Neural cell (in vitro differentiated cells): Measurements from ENCODE around the gene FBXW2. TPM values are rescaled to one million over a fixed set of nuclear protein-coding genes. Genes with fewer than 3 reads are reported as not detected.

Experiments
- H2AFZ ChIP-seq: fragments of 200-600, 300-800 bp; sonication (generic), shearing (Covaris generic); 2 replicates; pipeline ENCODE4 v1.6.0; 2014; ENCODE audit warnings: low read depth, mild to moderate bottlenecking, antibody characterized with exemption, low read length, moderate library complexity
- H3F3A ChIP-seq: fragments of 200-600 bp; shearing (Covaris generic); 2 replicates; pipeline ENCODE4 v1.6.1; 2016; ENCODE audit warnings: mild to moderate bottlenecking, moderate library complexity, mixed read lengths, antibody characterized with exemption, low read length; ENCODE audit not compliant: insufficient read depth, poor library complexity, severe bottlenecking
- H3K27ac ChIP-seq: fragments of 200-600, 300-800 bp; sonication (generic), shearing (Covaris generic); 2 replicates; pipeline ENCODE4 v1.5.1; 2014; ENCODE audit warnings: mild to moderate bottlenecking, low read length, moderate library complexity
- H3K27me3 ChIP-seq: fragments of 300-800, 200-600 bp; sonication (generic), shearing (Covaris generic); 2 replicates; pipeline ENCODE4 v1.6.0; 2014; ENCODE audit warnings: mild to moderate bottlenecking, low read depth, low read length, moderate library complexity; ENCODE audit not compliant: insufficient read depth
- H3K36me3 ChIP-seq: fragments of 300-800, 200-600 bp; sonication (generic), shearing (Covaris generic); 2 replicates; pipeline ENCODE4 v1.5.1; 2014; ENCODE audit warnings: mild to moderate bottlenecking, antibody characterized with exemption, low read length, moderate library complexity; ENCODE audit not compliant: insufficient read depth
- H3K4me2 ChIP-seq: fragments of 300-800, 200-600 bp; sonication (generic), shearing (Covaris generic); 2 replicates; pipeline ENCODE4 v1.6.0; 2014; ENCODE audit warnings: mild to moderate bottlenecking, low read length
- H3K4me3 ChIP-seq: fragments of 300-800, 200-600 bp; sonication (generic), shearing (Covaris generic); 2 replicates; pipeline ENCODE4 v1.5.1; 2014; ENCODE audit warnings: mild to moderate bottlenecking, low read length, moderate library complexity
- H3K79me2 ChIP-seq: fragments of 200-600 bp; shearing (Covaris generic); replicated peaks from 2 replicates; pipeline ENCODE4 v1.6.0; 2014; ENCODE audit warnings: mild to moderate bottlenecking, low read length, moderate library complexity; ENCODE audit not compliant: insufficient read depth
- H3K9ac ChIP-seq: fragments of 300-800, 200-600 bp; sonication (generic), shearing (Covaris generic); 2 replicates; pipeline ENCODE4 v1.6.1; 2016; ENCODE audit warnings: mild to moderate bottlenecking, low read length, mixed read lengths
- H3K9me2 ChIP-seq: fragments of 200-600 bp; shearing (Covaris generic); 2 replicates; pipeline ENCODE4 v1.6.1; 2016; ENCODE audit warnings: mild to moderate bottlenecking, low read length, mixed read lengths; ENCODE audit not compliant: insufficient read depth
- H3K9me3 ChIP-seq: fragments of 200-600, 300-800 bp; sonication (generic), shearing (Covaris generic); 2 replicates; pipeline ENCODE4 v1.6.1; 2016; ENCODE audit warnings: mild to moderate bottlenecking, mixed run types, low read length, moderate library complexity, mixed read lengths
- H4K20me1 ChIP-seq: fragments of 200-600 bp; shearing (Covaris generic); 2 replicates; pipeline ENCODE4 v1.6.1; 2016; ENCODE audit warnings: mild to moderate bottlenecking, mixed run types; ENCODE audit not compliant: insufficient read depth
- CTCF ChIP-seq: fragments of 450-650 bp; IDR thresholded peaks from 2 replicates; pipeline ENCODE4 v1.5.1; 2014; ENCODE audit warnings: antibody characterized with exemption, mild to moderate bottlenecking, moderate library complexity; ENCODE audit not compliant: poor library complexity, severe bottlenecking
- EP300 ChIP-seq: fragments of 450-650 bp; conservative IDR thresholded peaks from 2 replicates; pipeline ENCODE4 v1.6.1; 2014; ENCODE audit warnings: antibody characterized with exemption, mild to moderate bottlenecking, moderate library complexity; ENCODE audit not compliant: poor library complexity, severe bottlenecking
- EZH2 ChIP-seq: fragments of 200-600, 300-800 bp; shearing (Covaris generic), sonication (generic); IDR thresholded peaks from 2 replicates; pipeline ENCODE4 v1.6.1; 2014; ENCODE audit warnings: antibody characterized with exemption, low read length, borderline replicate concordance, mild to moderate bottlenecking; ENCODE audit not compliant: insufficient read depth, poor library complexity, severe bottlenecking
- MXI1 ChIP-seq: fragments of 450-650 bp; conservative IDR thresholded peaks from 2 replicates; pipeline ENCODE4 v1.6.1; 2014; ENCODE audit warnings: antibody characterized with exemption, mild to moderate bottlenecking; ENCODE audit not compliant: poor library complexity, severe bottlenecking
- POLR2AphosphoS5 ChIP-seq: IDR thresholded peaks from 2 replicates; pipeline ENCODE4 v1.6.1; 2012
- RAD21 ChIP-seq: fragments of 450-650 bp; conservative IDR thresholded peaks from 2 replicates; pipeline ENCODE4 v1.6.1; 2014; ENCODE audit warnings: antibody characterized with exemption, mild to moderate bottlenecking, moderate library complexity
- REST ChIP-seq: IDR thresholded peaks from 2 replicates; pipeline ENCODE4 v1.6.1; 2012; ENCODE audit warnings: borderline replicate concordance
- SMC3 ChIP-seq: fragments of 450-650 bp; conservative IDR thresholded peaks from 2 replicates; pipeline ENCODE4 v1.6.1; 2014; ENCODE audit warnings: antibody characterized with exemption, mild to moderate bottlenecking, moderate library complexity; ENCODE audit not compliant: poor library complexity
- TAF1 ChIP-seq: IDR thresholded peaks from 2 replicates; pipeline ENCODE4 v1.6.1; 2012; ENCODE audit warnings: low read depth
- polyA plus RNA-seq: library from polyadenylated mRNA; depleted of rRNA; stranded (reverse); fragments of >200 nt; gene quantifications from 2 replicates; pipeline ENCODE4 v1.2.3, GENCODE V29; 2014

Gene FBXW2
- polyA plus RNA-seq, 1 donor from 2014 or later = 49.5 TPM

- Histone ChIP-seq H3K36me3 (no peaks in the 10 kb centered on the region), H3K79me2 (no peaks in the 10 kb centered on the region), H3K4me3 (no peak overlapping the region), H3F3A (no peaks in the 10 kb centered on the region), H4K20me1 (no peaks in the 10 kb centered on the region), H3K9me3 (no peaks in the 10 kb centered on the region), H3K27me3 (no peaks in the 10 kb centered on the region), H3K4me2 (no peak overlapping the region), H3K9me2 (no peaks in the 10 kb centered on the region), H3K9ac (no peak overlapping the region), H3K27ac (no peak overlapping the region), H2AFZ (no peak overlapping the region)
- TF ChIP-seq REST = no peak
- no peak for TF ChIP-seq MXI1
- TF ChIP-seq POLR2AphosphoS5 = no peak
- no peak for TF ChIP-seq EP300
- no peak for TF ChIP-seq TAF1
- no peak for TF ChIP-seq EZH2
- TF ChIP-seq CTCF = no peak
- TF ChIP-seq SMC3 = no peak
- TF ChIP-seq RAD21 = no peak
Observed at GRCh38 chr9:120720404-120720803, 72.8 kb downstream of the FBXW2 start.

DNA sequence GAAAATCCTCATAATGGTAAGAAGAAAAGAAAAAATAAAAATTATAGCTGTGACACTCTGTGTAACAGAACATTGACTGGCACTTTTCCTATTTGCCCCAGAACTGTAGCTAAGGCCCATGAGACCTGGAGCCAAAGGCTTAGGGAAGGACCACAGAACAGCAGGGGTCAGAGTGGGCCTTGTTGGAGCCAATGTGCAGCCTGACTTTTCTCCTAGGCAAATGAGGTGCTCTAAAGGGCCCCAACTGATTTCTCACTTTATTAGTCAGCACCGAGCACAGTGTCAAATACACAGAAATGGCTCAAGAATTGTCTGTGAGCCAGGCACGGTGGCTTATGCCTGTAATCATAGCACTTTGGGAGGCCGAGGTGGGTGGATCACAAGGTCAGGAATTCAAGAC is 74.9 kb downstream of the FBXW2 start:
- no peak overlapping the region for H2AFZ ChIP-seq

More for the DNA sequence above, 74.9 kb downstream of the FBXW2 start:
- no peaks in the 10 kb centered on the region for H3K27me3 ChIP-seq
- no peaks in the 10 kb centered on the region for H3K9me3 ChIP-seq
- H3K4me2 ChIP-seq = no peak overlapping the region
- no peaks in the 10 kb centered on the region for H3K9me2 ChIP-seq
- no peaks in the 10 kb centered on the region for H3F3A ChIP-seq
- no peak overlapping the region for H3K4me3 ChIP-seq
- no peaks in the 10 kb centered on the region for H4K20me1 ChIP-seq
- TF ChIP-seq REST = no peak
- TF ChIP-seq POLR2AphosphoS5 = no peak
- TF ChIP-seq RAD21 = no peak
- no peak for TF ChIP-seq EZH2
- TF ChIP-seq MXI1 = no peak
- TF ChIP-seq EP300 = no peak
- no peak for TF ChIP-seq CTCF
- TF ChIP-seq TAF1 = no peak
- H3K36me3 ChIP-seq = no peaks in the 10 kb centered on the region
- no peak overlapping the region for H3K9ac ChIP-seq
- peaks cover 6% of the 10 kb centered on the region for H3K79me2 ChIP-seq
- no peak overlapping the region for H3K27ac ChIP-seq
